CD4-positive, alpha-beta T cell treated with Interleukin-15 for 4 hours (primary cell): ENCODE measurements around the gene AHSP.
"Not testable (repeated sequence)": the region's sequence is repeated elsewhere in the genome, so short reads cannot be mapped to it uniquely, and the experiment has no call there.

ENCODE experiments used
- DNase-seq: peaks from one replicate; pipeline ENCODE4 v3.0.0-alpha.2; 2020; ENCODE audit warnings: low spot score

The AHSP gene

GRCh38 chr16:31501226-31501965 is 26.3 kb upstream of the AHSP start:
- no peak for DNase-seq

DNA sequence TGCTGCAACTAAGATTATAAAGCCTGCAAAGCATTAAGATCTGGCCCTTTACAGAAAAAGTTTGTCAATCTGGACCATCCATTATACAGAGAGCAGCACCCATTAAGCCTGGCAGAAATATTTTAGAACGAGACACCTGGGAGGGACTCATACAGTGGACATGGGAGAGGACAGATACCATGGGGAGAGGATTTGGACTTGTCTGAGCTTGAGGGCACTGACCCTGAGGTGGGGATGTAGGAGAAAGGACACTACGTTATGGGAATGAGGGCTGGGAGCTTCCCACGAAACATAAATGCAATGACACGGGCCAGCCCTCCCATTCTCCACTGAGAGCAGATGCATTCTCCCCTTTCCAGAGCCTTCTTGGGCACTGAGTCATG is 25.7 kb upstream of the AHSP start:
- DNase-seq, result no peak

DNA sequence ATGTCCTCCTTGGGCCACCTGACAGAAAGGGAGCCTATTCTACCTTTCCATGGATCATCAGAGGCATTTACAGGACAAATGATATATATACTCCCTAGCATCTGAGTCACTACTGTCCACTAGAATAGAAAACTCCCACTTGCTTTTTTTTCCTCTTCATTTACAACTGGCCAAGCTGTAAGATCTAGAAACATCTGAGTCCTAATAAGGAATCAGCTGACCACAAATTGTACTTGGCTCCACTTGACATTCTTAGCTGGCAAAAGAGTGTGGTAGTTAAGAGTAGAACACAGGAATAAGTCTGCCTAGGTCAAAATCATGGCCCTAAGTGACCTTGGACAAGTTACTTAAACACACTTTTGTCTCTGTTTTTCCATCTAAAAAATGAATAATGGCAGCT is 24.7 kb upstream of the AHSP start:
- no peak for DNase-seq

- DNase-seq, result not testable (repeated sequence)
Observed at GRCh38 chr16:31503555-31503954, 24.1 kb upstream of the AHSP start.

- DNase-seq, result no peak
Observed at GRCh38 chr16:31504159-31504558, 23.5 kb upstream of the AHSP start.

GRCh38 chr16:31505483-31505882 is 22.2 kb upstream of the AHSP start:
- DNase-seq, result no peak

GRCh38 chr16:31507617-31507928 is 20.1 kb upstream of the AHSP start:
- DNase-seq, result no peak

DNA sequence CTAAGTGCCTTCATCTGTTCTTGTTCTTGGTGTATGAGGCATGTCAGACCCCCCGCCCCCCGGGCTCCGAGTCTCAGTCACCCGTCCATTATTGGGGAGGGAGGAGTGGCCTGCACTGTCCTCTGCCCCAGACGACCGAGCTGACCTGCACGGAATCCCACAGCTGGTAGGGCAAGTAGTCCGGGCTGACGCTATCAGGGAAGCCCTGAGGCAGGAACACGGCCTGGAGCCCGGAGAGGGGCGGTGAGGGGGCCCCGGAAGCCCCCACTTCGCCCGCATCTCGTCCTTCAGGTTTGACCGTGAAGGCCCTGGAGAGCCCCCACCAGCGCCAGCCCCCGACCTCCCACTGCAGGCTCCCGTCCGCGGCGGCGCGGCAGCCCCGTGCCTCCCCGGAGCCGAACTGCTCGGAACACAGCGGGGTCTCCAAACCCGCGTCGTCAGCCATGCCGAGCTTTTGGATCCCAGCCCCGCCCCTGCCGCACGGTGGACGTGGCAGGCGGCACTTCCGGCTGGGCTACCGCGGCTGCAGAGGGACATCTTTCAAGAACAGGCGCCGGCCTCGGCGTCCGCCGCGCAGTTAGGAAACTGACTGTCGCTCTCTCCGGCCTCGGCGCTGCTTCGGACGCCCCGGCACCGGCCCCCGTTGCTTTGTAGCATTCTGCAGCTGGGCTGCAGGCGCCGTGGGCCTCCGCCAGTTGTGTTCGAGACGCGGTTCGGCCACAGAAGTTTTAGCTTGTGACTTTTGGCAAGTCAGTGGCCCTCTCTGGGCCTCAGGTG is 19.6 kb upstream of the AHSP start, which contains the start of gene RUSF1:
TSS of gene RUSF1 (minus strand) at position 463 of the 777 bp plus-strand sequence. CDS start at position 445, 18 bp downstream.
- peak; percentile 80 for DNase-seq

DNA sequence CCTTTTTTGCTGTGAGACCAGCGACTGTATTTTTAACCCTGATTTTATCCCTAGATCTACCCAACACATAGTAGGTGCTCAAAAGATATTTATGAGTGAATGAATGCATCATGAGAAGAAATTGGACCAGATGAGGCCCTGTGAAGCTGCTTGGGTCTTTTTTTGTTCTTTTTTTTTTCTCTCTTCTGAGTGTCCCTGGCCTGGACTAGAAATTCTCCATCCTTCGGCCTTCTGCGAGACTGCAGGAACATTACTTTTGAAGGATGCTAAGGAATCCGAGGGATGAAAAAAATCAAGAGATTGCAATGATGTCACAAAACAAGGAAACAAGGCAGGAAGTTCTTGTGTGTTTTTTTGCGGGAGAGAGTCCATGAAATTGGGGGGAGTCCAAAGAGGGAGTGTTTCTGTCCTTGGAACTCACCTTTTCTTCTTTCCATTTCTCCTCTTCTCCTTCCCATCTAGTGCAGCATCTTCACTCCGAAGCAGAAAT is 18.9 kb upstream of the AHSP start:
- no peak for DNase-seq

DNA sequence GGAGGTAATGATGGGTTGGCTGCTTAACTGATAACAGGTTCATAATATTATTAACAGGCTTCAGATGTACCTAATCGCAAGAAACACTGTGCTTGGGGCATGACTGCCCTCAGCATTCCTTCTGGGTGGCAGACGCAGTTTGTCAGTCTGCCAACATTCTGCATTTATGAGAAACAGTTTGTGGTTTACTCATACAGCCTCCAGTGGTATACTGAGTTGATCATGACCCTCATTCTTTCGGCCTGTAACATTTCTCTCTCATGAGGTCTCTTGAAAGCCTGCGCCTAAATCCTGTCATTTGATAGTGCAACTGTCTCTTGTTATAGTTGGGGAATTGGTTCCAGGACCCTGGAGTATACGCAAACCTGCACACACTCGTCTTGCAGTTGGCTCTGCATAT is 14.6 kb upstream of the AHSP start:
- no peak for DNase-seq

DNA sequence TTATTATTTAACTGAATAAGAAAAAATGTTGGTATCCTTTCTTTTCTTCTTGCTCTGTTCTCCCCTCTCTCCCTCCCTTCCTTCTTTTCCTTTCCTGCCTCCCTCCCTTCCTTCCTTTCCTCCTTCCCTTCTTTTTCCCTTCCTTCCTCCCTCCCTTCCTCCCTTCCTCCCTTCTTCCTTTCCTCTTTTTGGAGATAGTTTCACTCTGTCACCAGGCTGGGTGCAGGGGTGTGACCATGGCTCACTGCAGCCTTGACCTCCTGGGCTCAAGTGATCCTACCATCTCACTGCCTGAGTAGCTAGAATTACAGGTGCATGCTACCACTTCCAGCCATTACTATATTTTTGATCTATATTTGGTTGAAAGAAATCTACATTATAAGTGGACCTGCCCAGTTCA is 13.8 kb upstream of the AHSP start:
- no peak for DNase-seq

DNA sequence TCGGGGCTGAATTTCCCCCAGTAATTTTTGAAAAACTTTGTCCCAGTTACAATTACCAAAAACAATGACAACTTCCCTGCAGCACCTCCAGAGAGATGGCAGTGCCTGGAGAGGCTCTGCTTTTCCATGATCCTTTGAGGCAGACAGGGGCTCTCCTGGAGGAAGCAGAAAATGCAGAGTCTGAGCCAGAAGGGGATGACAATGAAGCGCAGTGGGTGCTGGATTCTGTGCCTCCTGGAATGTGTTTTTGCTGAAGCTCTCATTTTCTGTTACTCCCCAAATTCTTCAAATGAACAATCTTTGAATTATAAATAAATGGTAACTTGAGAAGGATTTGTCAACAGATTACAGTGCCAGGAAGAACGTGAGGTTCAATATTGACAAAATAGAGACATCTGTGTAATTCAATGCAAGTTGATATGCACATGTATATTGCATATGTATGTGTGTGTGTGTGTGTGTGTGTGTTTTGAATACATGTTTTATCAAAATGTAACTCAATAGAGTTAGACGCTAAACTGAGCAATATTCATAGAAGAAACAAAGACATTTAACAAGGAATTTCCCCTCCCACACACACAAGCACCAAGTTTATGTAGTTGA is 9.8 kb upstream of the AHSP start:
- DNase-seq, result no peak

DNA sequence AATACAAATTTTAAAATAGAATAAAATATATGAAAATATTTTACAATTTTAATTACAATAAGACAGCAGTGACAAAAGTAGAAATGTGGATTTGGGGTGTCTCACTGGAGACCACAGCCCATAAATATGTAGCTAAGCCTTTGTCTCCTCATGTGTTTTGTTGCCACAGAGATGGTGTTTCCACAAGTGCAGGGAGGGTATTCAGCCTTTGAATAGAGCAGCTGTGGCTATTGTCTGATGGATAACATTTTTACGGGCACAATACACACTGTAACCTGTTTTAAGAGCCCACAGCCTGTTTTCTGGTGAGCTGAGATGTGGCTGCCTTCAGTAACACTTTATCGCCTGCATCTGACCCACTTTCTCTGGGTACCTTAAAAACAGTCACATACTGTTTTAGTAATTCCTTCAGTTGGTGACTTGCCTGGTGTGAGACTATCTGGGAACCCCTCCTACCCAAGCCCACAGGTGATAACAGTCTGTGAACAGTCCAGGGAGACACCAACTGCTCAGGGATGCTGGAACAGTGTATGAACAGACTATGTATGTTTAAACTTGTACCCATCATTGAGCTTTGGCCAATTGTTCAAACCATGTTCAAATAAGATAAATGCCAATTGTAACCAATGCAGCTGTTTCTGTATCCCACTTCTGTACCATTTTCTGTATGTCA is 7.8 kb upstream of the AHSP start:
- no peak for DNase-seq

DNA sequence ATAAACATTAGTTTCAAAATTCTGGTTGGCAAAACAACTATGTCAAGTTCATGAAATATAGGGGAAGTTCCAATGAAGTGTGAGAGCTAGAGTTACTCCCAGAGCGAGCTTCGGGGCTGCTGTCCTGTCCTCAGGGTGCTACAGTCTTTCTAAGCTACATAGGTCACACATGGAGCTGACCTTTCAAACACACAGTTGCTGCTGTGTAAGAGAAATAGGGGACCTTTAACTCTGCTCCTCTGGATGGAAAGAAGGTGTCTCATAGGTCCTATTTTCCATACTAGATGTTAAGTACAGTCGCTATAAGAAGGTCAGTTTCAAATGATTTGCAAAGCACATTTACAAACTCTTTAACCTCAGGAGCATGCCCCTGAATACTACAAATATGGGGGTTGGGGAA is 6.3 kb upstream of the AHSP start:
- no peak for DNase-seq

- no peak for DNase-seq
Observed at GRCh38 chr16:31522071-31522470, 5.6 kb upstream of the AHSP start.

GRCh38 chr16:31523768-31524167 is 3.9 kb upstream of the AHSP start:
- not testable (repeated sequence) for DNase-seq

DNA sequence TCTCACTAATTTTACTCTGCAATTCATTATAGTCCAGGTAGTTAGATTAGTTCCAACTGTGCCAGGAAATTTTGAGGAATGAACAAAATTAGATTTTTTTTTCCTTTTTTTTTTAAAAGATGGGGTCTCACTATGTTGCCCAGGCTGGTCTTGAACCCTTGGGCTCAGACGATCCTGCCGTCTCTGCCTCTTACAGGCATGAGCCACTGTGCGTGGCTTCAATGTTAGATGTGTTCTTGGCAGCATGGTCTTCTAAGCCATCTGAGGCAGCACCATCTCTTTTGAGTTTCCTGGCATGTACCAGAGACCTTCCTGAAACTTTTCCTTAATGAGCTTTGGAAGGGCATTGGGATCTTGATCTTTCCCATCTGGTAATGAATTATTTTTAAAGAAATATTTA is 2.6 kb upstream of the AHSP start:
- DNase-seq, result no peak

DNA sequence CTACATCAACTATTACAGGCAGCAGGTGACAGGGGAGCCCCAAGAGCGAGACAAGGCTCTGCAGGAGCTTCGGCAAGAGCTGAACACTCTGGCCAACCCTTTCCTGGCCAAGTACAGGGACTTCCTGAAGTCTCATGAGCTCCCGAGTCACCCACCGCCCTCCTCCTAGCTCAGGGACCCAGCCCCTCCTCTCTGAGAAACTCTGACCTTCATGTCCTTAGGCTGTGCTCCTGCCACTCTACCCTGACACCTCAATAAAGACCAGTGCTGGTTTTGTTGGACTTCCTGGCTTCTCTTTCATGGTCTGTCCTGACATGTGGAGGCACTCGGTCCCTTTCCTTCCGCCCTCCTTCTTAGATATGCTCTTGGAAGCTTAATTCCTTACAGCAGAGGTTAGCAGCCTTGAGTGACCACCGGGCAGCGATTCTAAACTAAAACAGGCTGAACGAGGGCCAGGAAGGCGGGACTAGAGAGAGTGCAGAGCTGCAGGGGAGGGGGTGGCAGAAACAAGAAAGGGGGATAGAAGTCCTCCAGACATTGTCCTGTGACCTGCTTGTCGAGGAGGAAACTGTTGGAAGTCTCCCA is 915 bp downstream of the AHSP start:
- DNase-seq, result no peak

DNA sequence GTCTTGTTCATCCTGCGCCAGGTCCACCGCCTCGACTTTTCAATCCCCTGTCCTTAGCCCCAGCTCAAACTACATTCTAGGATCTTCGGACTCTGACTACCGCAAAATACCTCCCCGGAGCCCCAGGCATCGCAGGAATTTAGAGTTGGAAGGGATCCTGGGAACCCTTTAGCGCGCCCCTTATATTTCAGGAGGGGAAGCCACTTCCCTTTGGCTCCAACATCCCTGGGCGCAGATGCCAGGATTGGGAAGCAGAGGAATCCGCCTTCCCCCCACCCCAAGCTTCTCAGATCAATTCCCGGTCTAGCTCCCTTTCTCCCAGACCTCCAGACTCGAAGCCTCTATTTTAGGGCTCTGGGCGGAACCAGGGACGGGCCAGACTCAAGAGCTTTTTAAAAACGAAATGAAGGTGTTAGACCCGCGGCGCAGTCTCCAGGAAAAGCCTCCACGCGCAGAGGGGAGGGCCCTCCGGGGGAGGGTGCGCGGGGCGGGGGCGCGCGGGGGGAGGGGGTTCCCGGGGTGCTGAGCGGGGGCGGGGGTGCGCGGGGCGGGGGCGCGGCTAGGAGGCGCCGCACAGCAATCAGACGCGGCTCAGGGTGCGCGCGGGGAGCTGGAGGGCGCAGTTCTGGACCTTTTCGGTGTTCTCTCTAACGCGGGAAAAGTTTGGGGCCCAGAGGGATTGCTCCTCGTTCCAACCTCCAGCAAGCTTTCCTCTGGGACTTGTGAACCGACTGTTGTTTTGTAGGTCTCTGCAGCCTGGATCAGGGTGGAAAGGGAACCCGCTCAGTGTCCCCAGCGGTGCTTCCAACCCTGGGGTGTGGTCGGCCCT is 1.6 kb downstream of the AHSP start:
- no peak for DNase-seq

GRCh38 chr16:31529937-31530312 is 2.2 kb downstream of the AHSP start:
- no peak for DNase-seq

DNA sequence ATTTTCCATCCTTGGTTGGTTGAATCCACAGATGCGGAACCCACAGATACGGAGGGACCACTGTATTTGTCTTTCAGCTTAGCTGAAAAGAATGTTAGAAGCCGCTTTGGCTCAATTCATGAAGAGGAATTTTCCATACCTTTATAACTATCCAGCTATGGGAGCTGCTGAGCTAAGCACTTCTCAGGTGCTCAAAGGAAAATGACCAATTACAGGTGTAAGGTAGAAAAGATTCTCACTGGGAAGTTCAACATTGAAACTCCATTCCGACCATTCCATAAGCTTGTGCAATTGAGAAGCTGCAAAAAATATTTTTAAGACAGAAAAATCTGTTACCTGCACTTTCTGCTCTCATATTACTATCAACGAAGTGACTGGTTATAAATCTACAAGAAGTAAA is 2.7 kb downstream of the AHSP start:
- DNase-seq, result no peak
